ENCODE measurements around the gene SLC13A4. TPM values are rescaled to one million over a fixed set of nuclear protein-coding genes. Genes with fewer than 3 reads are reported as not detected.
"Not testable (repeated sequence)": the region's sequence is repeated elsewhere in the genome, so short reads cannot be mapped to it uniquely, and the experiment has no call there.

Gene SLC13A4
- polyA plus RNA-seq, 1 donor (not counting 4 experiments of a cell fraction or from before 2014, with no cell fraction given): 0.12 TPM

DNA sequence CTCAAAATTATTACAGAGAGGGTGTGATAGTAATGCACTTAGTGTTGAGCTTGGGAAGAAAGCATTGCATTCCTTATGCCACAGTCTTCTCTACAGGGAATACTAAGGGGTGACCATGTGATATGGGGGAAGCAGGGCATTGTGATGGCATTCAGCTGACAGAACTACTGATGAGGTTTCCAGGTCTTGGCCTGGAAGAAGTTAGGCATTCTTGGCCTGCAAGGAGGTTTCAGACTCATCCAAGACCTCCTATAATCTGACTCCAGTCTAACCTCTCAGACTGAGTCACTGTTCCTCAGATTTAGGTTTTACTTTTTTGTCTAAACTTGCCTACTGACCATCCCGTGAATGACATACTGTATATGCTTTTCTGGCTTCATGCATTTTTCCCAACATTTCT lies 57.8 kb downstream of the SLC13A4 start:
- Histone ChIP-seq H3K9ac (ENCODE audit: control insufficient read depth, extremely low read depth, insufficient read depth, low read length) (peak overlapping the region; percentile 18), H3K36me3 (ENCODE audit: control insufficient read depth in 2 of 2, extremely low read depth in 1 of 2, insufficient read depth in 2 of 2, low read length in 2 of 2) (peaks cover 1 to 3% of the 10 kb centered on the region in 2 experiments), H3K4me1 (ENCODE audit: control insufficient read depth, extremely low read depth, insufficient read depth, low read length) (peaks cover 31% of the 10 kb centered on the region), H3K4me3 (ENCODE audit: control insufficient read depth in 2 of 3, extremely low read depth in 1 of 3, insufficient read depth in 2 of 3, low read depth in 1 of 3, low read length in 3 of 3) (no peak overlapping the region), H2AFZ (ENCODE audit: control insufficient read depth, low read length) (no peak overlapping the region), H3K4me2 (ENCODE audit: control insufficient read depth, extremely low read depth, insufficient read depth, low read depth, low read length) (peak overlapping the region; percentile 70), H3K9me3 (ENCODE audit: control insufficient read depth, low read depth, low read length) (no peaks in the 10 kb centered on the region), H3K27ac (ENCODE audit: control insufficient read depth, insufficient read depth, low read length) (peak overlapping the region; percentile 47), H4K20me1 (ENCODE audit: control insufficient read depth, extremely low read depth, insufficient read depth, low read length) (no peaks in the 10 kb centered on the region), H3K9me1 (ENCODE audit: control insufficient read depth, extremely low read depth, insufficient read depth, low read length) (no peaks in the 10 kb centered on the region), H3K27me3 (ENCODE audit: control insufficient read depth, extremely low read depth, insufficient read depth, low read length) (no peaks in the 10 kb centered on the region), H3K79me2 (ENCODE audit: control insufficient read depth, insufficient read depth, low read length) (peaks cover 78% of the 10 kb centered on the region)
- peak; percentile 81 for FAIRE-seq
- DNase-seq (ENCODE audit: low read depth, low spot score): no peak
- TF ChIP-seq EZH2 (IDR thresholded peaks at IDR 0.05; ENCODE audit: low read length) (no peak), CTCF (optimal IDR thresholded peaks at IDR 0.05 in 1 of 3, IDR thresholded peaks at IDR 0.05 in 1 of 3, conservative IDR thresholded peaks at IDR 0.05 in 1 of 3; ENCODE audit: extremely low read depth in 1 of 3, insufficient read depth in 2 of 3, low read length in 3 of 3) (no peak)
- dilution Hi-C loops (cut with MboI; ENCODE audit: extremely low pct_ligation_motif_present, low sequenced_read_pairs): no loop called here

GRCh38 chr7:135669774-135670173 lies 58.2 kb downstream of the SLC13A4 start:
- dilution Hi-C loops (cut with MboI; ENCODE audit: extremely low pct_ligation_motif_present, low sequenced_read_pairs): no loop called here
- H3K4me2 ChIP-seq (ENCODE audit: control insufficient read depth, extremely low read depth, insufficient read depth, low read depth, low read length): peak overlapping the region; percentile 70
- no peak for FAIRE-seq
- H3K79me2 ChIP-seq (ENCODE audit: control insufficient read depth, insufficient read depth, low read length): peaks cover 82% of the 10 kb centered on the region
- H4K20me1 ChIP-seq (ENCODE audit: control insufficient read depth, extremely low read depth, insufficient read depth, low read length): no peaks in the 10 kb centered on the region
- no peaks in the 10 kb centered on the region for H3K27me3 ChIP-seq (ENCODE audit: control insufficient read depth, extremely low read depth, insufficient read depth, low read length)
- H3K36me3 ChIP-seq (ENCODE audit: control insufficient read depth in 2 of 2, extremely low read depth in 1 of 2, insufficient read depth in 2 of 2, low read length in 2 of 2): peaks cover 1 to 3% of the 10 kb centered on the region in 2 experiments
- H3K9ac ChIP-seq (ENCODE audit: control insufficient read depth, extremely low read depth, insufficient read depth, low read length): no peak overlapping the region
- H3K27ac ChIP-seq (ENCODE audit: control insufficient read depth, insufficient read depth, low read length): peak overlapping the region; percentile 47
- H3K9me1 ChIP-seq (ENCODE audit: control insufficient read depth, extremely low read depth, insufficient read depth, low read length): no peaks in the 10 kb centered on the region
- DNase-seq (ENCODE audit: low read depth, low spot score): no peak
- H3K4me3 ChIP-seq (ENCODE audit: control insufficient read depth in 2 of 3, extremely low read depth in 1 of 3, insufficient read depth in 2 of 3, low read depth in 1 of 3, low read length in 3 of 3): no peak overlapping the region
- H3K9me3 ChIP-seq (ENCODE audit: control insufficient read depth, low read depth, low read length): no peaks in the 10 kb centered on the region
- no peak overlapping the region for H2AFZ ChIP-seq (ENCODE audit: control insufficient read depth, low read length)
- H3K4me1 ChIP-seq (ENCODE audit: control insufficient read depth, extremely low read depth, insufficient read depth, low read length): peaks cover 32% of the 10 kb centered on the region
- TF ChIP-seq EZH2 (IDR thresholded peaks at IDR 0.05; ENCODE audit: low read length): no peak

- H3K27me3 ChIP-seq (ENCODE audit: control insufficient read depth, extremely low read depth, insufficient read depth, low read length); FAIRE-seq; H2AFZ ChIP-seq (ENCODE audit: control insufficient read depth, low read length); H3K27ac ChIP-seq (ENCODE audit: control insufficient read depth, insufficient read depth, low read length); H3K9me1 ChIP-seq (ENCODE audit: control insufficient read depth, extremely low read depth, insufficient read depth, low read length); H3K9me3 ChIP-seq (ENCODE audit: control insufficient read depth, low read depth, low read length); dilution Hi-C loops (cut with MboI; ENCODE audit: extremely low pct_ligation_motif_present, low sequenced_read_pairs); H3K36me3 ChIP-seq (ENCODE audit: control insufficient read depth in 2 of 2, extremely low read depth in 1 of 2, insufficient read depth in 2 of 2, low read length in 2 of 2); DNase-seq (ENCODE audit: low read depth, low spot score); H3K4me3 ChIP-seq (ENCODE audit: control insufficient read depth in 2 of 3, extremely low read depth in 1 of 3, insufficient read depth in 2 of 3, low read depth in 1 of 3, low read length in 3 of 3); H3K9ac ChIP-seq (ENCODE audit: control insufficient read depth, extremely low read depth, insufficient read depth, low read length); H3K4me2 ChIP-seq (ENCODE audit: control insufficient read depth, extremely low read depth, insufficient read depth, low read depth, low read length); H4K20me1 ChIP-seq (ENCODE audit: control insufficient read depth, extremely low read depth, insufficient read depth, low read length): not testable (repeated sequence)
- H3K4me1 ChIP-seq (ENCODE audit: control insufficient read depth, extremely low read depth, insufficient read depth, low read length): peaks cover 40% of the 10 kb centered on the region
- H3K79me2 ChIP-seq (ENCODE audit: control insufficient read depth, insufficient read depth, low read length): peaks cover 87% of the 10 kb centered on the region
These were observed 59.1 kb downstream of the SLC13A4 start for GRCh38 chr7:135668852-135669395.

GRCh38 chr7:135667626-135668025 lies 60.4 kb downstream of the SLC13A4 start:
- H3K4me2 ChIP-seq (ENCODE audit: control insufficient read depth, extremely low read depth, insufficient read depth, low read depth, low read length); H3K9me1 ChIP-seq (ENCODE audit: control insufficient read depth, extremely low read depth, insufficient read depth, low read length); dilution Hi-C loops (cut with MboI; ENCODE audit: extremely low pct_ligation_motif_present, low sequenced_read_pairs); H4K20me1 ChIP-seq (ENCODE audit: control insufficient read depth, extremely low read depth, insufficient read depth, low read length); DNase-seq (ENCODE audit: low read depth, low spot score); H3K27ac ChIP-seq (ENCODE audit: control insufficient read depth, insufficient read depth, low read length); FAIRE-seq; H3K9me3 ChIP-seq (ENCODE audit: control insufficient read depth, low read depth, low read length); H3K4me3 ChIP-seq (ENCODE audit: control insufficient read depth in 2 of 3, extremely low read depth in 1 of 3, insufficient read depth in 2 of 3, low read depth in 1 of 3, low read length in 3 of 3); H3K9ac ChIP-seq (ENCODE audit: control insufficient read depth, extremely low read depth, insufficient read depth, low read length); H2AFZ ChIP-seq (ENCODE audit: control insufficient read depth, low read length); H3K36me3 ChIP-seq (ENCODE audit: control insufficient read depth in 2 of 2, extremely low read depth in 1 of 2, insufficient read depth in 2 of 2, low read length in 2 of 2); H3K27me3 ChIP-seq (ENCODE audit: control insufficient read depth, extremely low read depth, insufficient read depth, low read length): not testable (repeated sequence)
- H3K4me1 ChIP-seq (ENCODE audit: control insufficient read depth, extremely low read depth, insufficient read depth, low read length): peaks cover 39% of the 10 kb centered on the region
- peaks cover 91% of the 10 kb centered on the region for H3K79me2 ChIP-seq (ENCODE audit: control insufficient read depth, insufficient read depth, low read length)

All from keratinocyte (primary cell).